Stimulated activated CD8-positive, alpha-beta memory T cell treated with anti-CD3 and anti-CD28 coated beads, Interleukin-12 subunit alpha, Interleukin-12 subunit beta, amount 100 ng/mL, for 24 hours (primary cell): Measurements from ENCODE around the gene RTN4RL1.

Experiments
- DNase-seq: peaks from one replicate; pipeline ENCODE4 v3.0.0-alpha.2; 2020; ENCODE audit errors: extremely low read depth

RTN4RL1 gene

DNA sequence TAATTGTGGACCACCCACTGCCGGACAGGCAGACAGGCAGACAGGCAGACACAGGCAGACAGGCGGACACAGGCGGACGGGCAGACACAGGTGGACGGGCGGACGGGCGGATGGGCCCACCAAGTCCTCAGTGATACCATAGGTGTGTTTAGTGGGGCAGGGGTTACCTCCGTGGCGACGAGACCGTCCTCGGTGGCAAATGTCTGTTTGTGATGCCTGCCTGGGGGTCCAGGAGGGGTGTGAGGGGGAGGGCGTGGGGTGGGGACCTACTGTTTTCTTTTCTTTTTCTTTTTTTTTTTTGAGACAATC lies 76.7 kb downstream of the RTN4RL1 start:
- DNase-seq = no peak

DNA sequence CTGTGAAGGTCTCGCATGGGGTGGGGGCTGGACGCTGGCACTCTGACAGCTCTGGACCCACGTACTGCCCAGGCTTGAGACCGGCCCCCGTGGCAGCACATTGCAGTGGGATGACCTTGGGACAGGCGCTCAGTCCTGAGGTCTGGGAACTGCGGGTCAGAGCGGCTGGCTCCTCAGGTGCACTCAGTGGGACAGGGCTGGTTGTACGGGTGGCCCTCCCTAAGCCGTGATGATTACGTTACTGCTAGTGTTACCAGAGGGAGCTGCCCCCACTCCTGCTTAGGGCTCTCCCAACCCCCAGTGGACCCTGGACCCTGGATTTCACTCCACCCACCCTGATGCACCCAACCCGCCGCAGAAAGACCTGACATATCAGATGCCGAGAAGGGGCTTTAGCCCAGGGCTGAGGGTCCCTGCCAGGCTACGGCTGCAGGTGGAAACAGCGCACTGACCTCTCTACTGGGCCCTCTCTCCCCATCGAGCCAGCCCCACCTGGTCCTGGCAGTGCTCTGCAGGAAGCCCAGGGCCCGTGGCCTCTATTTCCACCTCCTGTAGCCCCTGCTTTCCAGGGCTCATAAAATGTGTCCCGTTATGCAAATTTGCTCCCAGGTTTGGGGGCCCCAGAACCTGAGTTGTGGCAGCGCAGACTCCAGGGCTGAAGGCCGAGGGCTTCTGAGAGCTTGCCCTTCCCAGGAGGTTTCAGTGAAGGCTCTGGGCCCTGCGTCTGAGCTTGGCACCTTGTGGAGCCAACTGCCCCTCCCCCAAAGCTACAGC lies 77.2 kb downstream of the RTN4RL1 start:
- no peak for DNase-seq

DNA sequence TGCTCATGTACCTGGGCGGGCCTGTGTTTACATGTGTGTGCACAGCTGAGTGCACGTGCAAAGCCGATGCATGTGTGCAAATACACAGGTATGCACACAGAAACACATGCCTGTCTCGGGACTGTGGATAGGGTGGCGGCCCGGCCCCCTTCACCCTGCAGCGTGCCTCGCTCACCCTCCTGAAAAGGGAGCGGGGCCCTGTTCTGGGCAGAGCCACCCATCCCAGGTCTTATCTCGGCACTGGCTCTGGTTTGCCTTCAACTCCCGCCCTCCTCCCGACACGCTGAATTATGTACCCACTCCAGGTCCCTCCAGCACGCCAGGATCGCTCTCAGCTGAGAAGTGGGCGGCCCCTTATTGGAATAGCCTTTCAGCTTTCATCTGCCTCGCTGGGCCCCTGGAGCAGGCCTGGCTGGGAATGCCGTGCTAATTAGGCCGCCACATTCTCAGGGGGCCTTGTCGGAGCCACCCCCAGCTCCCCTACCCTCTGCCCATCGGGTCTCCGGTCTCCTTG lies 77.8 kb downstream of the RTN4RL1 start:
- DNase-seq = no peak

DNA sequence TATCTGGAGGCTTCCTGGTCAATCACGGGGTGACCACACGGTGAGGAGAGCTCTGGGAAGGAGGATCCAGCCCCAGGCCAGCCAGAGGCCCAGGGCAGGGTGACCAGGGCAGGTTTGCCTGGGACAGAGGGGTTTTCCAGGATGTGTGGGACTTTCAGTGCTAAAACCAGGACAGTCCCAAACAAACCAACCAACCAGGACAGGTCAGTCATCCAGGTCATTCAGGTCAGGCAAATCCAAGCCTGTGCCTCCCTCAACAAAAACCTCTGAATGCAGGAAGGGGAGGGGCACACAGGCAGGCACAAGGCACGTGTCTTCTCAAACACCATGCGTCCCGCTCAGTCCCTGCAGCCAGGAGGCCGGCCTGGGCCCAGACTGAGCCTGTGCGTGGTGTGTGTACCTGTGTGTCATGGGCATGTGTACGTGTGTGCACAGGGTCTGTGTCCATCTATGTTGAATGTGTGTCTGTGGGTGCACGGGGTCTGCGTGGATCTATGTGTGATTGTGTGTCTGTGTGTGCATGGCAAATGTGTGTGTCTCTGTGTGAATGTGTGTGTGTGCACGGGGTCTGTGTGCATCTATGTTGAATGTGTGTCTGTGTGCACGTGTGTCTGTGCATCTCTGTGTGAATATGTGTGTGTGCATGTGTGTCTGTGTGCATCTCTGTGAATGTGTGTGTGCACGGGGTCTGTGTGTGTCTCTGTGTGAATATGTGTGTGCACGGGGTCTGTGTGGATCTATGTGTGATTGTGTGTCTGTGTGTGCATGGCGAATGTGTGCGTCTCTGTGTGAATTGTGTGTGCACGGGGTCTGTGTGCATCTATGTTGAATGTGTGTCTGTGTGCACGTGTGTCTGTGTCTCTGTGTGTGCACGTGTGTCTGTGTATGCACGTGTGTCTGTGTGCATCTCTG lies 78.9 kb downstream of the RTN4RL1 start:
- DNase-seq = no peak

DNA sequence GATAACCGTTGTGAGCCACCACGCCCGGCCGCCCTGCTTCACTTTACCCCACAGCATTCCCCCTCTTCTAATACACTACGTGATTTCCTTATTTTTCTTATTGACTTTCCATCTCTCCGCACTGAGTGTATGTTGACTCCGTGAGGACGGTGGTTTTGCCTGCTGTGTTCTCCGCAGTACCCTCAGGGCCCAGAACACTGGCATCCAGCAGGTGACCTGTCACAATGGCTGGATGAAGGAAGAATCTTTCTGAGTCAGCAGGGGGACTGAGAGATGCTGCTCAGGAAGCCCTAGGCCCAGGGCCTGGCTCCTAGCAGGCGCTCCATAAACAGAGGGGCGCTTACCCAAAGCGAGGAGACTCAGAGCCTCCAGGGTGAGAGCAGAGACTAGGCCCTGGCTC lies 79.5 kb downstream of the RTN4RL1 start:
- DNase-seq = no peak

DNA sequence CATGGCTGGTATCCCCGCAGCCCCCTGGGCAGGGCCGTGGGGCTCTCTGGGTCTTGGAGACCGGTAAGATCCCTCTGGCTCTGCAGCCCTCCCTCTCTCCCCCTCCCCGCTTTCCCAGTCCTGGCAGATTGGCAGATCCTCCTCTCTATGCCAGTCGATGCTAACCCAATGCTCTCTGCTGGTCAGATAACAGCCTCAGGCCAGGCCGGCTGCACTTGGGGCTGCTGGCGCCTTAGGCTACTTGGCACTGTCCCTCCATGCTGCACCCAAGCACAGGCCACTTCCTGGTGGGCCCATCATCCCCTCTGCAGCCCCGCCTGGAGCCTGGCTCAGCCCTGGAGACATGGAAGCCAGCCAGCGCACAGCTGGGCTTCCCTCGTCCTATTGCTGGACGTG lies 81.7 kb downstream of the RTN4RL1 start:
- DNase-seq = no peak

DNA sequence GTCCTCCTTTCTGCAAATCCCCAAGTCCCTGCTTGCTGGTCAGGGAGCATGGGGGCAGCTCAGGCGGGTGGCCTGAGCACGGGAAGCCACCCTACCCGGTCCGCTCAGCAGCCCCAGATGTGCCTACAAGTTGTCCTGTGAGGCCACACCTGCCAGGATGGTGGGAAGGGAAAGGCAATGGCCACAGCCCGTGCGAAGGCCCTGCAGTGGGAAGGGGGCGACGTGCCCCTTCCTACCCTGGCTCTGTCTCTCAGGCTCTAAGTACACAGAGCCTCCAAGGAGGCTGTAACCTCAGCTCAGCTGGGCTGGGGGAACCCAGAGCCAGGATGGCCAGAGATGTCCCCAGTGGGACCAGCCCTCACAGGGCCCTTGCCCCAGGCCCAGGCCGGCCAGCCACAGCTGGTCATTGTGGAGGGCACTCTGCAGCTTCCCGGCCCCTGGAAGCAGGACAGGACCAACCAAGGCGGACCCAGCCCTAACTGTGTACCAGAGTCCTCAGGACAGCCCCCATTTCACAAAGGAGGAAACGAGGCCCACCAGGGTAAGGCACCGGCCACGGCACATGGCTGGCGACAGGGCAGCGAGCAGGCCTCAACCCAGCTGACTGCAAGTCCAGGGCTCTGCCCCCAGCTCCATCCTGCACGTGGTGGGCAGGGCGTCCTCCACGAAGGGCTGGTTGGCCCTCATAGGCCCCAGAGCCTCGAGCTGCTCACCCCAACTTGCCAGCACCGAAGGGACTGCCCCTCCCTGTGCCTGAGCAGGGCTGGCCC lies 82.3 kb downstream of the RTN4RL1 start:
- DNase-seq = no peak

DNA sequence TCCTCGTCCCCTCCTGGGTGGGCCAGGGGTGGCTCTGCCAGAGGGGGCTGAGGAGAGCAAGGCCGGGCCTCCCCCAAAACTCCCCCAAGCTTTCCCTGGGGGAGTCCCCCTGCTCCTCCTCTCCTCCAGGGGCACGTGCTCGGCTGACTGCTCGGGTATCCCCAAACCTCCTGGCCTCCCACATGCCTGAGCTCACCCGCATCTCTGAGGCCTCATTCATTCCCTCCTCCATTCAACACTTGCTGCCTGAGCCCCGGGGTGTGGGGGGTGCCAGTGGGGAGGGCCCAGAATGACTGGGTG lies 83.1 kb downstream of the RTN4RL1 start:
- DNase-seq = no peak

DNA sequence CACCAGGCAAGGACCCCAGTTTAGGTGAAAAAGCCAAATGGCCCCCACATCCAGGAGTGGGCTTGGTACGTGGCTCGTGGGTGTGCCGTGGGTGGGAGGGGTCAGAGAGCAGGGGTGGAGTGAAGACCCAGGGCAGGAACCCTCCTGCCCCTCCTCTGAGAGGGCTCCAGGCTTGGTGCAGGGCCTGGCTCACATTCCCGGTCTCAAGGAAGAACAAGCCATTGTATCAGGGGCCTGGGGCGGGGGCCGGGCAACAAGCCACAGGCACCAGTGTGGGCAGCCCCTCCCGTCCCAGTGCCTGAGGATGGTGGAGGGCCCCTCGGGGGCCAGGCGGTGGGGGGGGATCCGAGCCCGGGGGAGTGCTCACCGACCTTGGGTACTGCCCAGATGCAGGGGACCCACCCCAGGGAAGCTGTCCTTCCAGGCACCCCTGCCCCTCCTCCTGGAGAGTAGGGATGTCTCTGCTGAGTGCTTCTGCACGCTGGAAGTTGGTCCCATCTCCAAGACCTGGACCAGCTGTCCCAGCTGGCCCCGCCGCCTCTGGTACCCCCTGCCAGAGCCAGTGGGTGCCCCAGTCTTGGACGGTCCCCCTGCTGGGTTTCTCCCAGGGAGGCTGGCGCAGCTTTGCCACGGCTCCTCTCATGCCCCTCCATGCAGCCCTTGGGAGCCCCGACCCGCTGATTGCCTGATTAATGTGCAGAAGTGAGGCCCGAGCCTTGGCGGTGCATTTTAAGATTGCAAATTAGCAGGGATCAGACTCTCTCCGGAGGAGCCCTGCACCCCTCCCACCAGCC lies 83.7 kb downstream of the RTN4RL1 start:
- DNase-seq = no peak

DNA sequence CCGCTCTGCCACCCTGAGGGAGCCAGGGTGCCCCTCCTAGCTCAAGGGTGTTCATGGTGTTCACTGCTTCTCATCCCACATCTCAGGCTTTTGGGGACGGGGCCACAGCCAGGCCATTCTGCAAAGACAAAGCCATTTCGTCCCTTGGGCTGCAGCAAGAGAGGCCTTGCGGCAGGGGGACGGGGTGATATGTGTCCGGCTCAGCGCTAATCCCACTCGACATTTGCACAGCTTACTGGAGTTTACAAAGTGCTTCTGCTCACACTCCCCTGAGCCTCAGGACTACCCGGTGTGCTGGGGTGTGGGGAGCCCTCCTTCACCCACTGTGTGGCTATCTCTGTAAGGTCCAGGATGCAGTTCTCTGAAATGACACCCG lies 84.3 kb downstream of the RTN4RL1 start:
- no peak for DNase-seq

DNA sequence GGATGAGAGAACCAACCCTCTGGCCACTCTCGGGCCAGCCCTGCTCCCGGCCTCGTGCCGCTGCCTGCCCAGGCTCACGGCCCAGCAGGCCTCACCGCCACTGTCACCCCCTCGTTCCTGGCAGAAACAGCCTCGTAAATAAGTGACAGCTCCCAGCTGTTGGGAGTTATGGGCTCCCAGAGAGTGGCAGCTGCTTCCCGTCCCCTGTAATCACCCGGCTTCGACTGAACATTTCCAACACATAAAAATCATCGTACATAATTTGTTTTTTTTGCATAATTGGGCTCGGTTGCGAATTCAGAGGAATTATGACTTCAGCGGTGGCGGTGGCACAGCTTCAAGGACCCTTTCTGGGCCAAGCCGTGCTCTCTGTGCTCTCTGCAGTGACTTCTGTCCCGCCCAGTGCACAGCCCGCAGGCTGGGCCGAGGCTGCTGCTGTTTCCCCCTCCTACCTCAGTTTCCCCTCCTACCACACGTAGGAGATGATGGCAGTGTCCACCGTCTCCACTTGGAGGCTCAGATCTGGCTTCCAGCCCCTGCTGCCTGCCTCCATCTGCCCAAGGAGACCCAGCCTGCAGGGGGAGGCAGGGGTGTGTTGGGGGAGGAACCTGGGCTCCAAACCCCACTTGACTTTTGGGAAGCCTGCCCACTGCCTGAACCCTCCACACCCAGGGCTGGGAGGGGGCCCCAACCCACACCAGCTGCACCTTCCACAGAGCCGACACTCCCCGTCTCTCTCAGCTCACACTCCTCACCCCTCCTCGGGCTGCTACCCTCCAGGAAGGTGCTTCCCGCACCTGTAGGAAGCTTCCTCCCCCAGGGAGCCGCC lies 84.9 kb downstream of the RTN4RL1 start:
- DNase-seq = no peak

DNA sequence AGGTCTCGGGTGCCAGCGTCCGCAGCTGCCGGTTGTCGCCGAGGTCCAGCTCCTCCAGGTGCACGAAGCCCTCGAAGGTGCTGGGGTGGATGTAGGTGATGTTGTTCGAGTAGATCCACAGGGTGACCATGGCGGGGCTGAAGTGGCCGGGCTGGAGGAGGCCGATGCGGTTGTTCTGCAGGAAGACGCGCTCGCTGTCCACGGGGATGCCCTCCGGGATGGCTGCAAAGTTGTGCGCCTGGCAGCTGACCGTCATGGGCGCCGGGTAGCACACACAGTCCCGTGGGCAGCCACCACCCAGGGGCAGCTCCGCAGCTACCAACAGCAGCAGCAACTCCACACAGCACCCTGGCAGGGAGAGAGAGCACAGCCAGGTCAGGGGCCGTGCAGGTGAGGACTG lies 87.7 kb downstream of the RTN4RL1 start:
- DNase-seq = no peak

DNA sequence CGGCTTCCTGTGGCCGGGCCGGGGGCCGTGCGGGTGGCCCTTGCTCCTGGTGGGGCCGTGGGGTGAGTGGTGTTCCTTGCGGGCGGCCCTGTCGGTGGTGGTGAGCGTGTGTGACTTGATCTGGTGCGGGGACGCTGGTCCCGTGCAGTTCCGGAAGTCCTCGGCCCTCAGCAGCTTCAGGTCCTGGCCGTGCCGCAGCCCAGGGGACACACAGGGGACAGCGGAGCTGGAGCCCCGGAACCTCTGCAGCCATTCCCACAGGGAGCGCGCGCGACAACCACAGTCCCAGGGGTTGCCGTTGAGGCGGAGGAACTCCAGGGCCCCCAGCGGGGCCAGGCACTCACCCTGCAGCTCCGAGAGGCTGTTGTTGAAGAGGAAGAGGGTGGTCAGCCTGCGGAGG lies 88.4 kb downstream of the RTN4RL1 start:
- DNase-seq = no peak

DNA sequence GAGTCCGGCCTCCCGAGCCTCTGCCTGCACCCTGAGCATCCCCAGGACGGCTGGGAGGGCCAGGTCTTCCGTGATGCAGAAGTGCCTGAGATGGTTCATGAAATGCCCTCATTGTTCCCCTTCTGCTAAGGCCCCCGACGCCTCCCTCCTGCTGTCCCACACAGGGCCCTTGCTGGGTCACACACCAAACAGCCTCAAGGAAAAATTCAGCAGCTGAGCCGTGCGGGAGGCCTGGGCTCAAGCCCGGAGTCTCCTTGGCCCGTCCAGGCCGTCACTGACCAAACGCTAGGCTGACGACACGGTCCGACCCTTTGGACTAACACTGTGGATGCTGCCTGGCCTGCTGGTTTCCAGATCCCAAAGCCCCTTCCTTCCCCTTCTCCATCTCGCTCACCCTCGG lies 90.2 kb downstream of the RTN4RL1 start:
- DNase-seq = no peak

DNA sequence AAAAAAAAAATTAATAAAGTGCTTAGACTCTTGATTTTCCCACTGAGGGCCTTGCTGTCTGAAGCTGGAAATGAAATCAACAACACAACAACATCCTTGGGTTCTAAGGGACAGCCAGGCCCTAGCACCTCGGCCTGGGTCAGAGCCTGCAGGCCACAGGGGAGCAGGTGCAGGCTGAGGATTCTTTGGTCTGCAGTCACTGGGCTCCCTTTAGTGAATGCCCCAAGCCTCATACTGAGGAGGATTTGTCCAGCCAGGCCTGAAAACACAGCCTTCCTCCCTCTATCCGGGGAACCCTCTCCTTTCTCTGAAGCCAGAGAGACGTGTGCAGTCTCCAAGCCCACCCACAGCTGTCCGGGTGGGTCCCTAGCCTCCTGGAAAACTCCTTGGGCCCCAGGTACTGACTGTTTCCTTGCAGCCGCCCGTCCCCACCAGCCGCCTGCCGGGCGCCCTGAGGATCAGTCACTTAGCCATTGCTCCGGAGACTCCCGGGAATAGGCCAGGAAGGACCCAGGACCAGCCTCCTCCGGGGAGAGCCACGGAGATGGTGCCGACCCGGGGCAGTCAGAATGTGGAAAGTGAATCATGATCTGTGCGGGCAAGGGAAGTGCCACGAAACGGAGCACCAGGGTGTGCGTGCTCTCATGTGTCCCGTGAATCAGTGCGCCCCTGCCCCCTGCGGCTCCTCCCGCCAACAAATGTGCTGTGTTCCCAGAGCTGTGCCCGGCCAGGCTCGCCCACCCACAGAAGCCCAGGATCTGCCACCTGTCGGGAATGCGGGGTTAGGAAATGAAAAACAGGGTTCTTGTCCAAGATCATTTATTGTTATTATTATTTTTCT lies 91.0 kb downstream of the RTN4RL1 start:
- DNase-seq = no peak

DNA sequence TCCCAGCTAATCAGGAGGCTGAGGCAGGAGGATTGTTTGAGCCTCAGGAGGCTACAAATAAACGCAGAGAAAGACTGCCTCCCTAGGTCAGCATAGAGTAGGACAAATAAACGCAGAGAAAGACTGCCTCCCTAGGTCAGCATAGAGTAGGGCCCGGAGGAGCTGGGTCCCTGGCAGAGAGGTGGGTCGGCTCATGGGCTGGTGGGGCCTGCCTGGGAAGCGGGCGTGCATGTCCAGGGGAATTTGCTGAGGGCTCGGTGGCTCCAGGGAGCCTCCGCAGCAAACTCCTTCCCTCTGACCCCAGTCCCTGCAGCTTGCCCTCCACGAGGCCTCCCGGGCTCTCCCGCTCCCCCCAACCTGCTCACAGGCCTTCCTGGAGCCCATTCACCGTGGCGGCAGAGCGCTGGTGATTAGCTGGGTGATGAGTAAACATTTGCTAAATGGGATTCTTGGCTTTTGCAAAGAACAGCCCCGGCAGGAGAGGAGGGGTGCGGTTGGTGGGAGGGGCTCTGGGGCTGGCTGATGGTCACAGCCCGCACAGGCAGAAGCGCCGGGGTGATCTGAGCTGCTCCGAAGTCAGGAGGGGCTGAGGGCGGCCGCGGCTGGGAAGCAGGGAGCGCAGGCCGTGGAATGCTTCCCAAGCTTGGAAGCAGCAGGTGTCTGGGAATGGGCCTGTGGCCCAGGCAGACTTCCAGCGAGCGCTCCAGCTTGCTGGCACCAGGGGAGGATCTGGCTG lies 93.1 kb downstream of the RTN4RL1 start:
- DNase-seq = no peak

DNA sequence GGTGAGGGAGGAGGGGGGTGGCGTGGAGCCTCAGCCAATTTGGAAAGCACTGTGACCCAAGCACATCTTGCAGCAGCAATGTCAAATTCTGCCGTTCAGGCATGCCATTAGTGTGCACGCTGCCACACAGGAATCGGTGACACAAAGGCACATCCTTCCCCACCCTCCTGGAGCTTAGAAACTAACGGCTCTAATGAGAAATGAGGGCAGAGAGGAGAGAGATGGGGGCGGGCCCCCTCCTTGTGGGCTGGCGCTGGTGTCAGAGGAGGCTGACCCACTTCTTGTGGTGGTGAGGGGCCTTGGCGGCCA lies 94.8 kb downstream of the RTN4RL1 start:
- no peak for DNase-seq

DNA sequence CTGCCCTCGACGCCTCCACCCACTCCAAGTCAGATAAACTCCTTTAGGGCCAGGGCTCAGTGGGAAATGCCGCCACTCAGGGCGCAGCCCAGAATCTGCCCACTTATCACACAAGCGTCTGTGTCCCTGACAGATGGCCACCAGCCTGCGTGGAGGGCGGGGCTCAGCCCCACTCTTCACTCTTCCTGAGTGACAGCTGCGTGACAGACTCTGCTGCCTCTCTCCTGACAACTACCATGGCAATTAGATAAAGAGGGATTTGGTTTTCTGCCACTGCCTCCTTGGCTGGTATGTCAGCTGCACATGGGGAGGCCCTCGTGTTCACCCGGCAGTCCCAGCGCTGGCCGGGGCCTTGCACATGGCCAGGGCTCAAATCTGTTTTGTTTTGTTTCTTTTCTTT lies 96.2 kb downstream of the RTN4RL1 start:
- DNase-seq = no peak

DNA sequence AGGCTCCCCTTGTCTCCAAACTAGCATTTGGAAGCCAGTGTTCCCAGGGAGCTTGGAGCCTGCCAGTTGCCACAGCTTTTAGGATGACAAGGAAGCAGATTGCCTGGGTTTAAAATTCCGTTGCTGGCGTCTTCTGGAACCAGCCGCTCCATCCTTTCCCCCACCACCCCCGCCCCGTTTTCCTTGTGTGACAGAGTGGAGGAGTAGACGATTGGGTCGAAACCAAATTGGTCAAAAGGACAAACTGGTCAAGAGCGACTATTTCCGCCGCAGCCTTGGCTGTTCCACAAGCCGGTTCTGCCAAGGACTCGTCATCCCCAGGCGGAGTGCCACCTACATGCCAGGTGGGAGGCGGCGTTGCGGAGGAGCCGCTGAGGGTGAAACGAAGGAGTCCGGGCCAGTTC lies 104.2 kb downstream of the RTN4RL1 start:
- DNase-seq = no peak
